Glomerular endothelial cell (primary cell): ENCODE data around the gene CDKN1B. TPM values are rescaled to one million over a fixed set of nuclear protein-coding genes. Genes with fewer than 3 reads are reported as not detected.

Source experiments
- DNase-seq: peaks from one replicate; pipeline ENCODE4 v3.0.0-alpha.2; 2011; ENCODE audit warnings: low read depth, low spot score; ENCODE audit errors: extremely low read depth
- total RNA-seq: library from RNA; depleted of rRNA; stranded (reverse); fragments of >200 nt; gene quantifications from 2 replicates; pipeline ENCODE4 v1.2.3, GENCODE V29; 2015

Gene CDKN1B
- total RNA-seq, 1 donor from 2014 or later, result 25.0 TPM

DNA sequence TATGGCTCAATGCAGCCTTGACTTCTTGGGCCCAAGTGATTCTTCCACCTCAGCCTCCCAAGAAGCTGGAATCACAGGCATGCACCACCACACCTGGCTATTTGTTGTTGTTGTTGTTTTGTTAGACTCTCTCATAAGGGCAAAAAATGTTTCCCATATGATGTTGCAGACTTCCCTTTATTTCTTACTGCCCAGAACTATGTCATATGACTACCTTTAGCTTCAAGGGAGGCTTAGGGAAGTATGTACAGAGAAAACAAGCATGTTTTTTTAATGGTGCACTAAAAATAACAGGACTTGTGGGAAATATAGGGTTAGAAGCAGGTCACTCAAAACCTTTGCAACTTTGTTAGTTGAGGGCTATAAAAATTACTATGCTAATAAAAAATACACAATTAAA lies 16.9 kb upstream of the CDKN1B start:
- no peak for DNase-seq

DNA sequence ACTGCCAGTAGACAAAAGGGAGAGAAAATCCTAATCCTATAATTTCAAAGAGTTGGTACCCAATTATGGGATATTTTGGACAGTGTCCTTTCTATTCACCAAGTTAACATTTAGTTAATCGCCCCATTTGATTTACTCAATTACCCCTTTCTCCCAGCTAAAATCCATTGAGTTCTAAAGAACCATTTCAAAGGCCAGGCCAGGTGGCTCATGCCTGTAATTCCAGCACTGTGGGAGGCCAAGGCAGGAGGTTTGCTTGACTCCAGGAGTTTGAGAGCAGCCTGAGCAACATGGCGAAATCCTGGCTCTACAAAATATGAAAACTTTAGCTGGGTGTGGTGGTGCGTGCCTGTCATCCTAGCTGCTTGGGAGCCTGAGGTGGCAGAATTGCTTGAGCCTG lies 15.7 kb upstream of the CDKN1B start:
- DNase-seq, result no peak

DNA sequence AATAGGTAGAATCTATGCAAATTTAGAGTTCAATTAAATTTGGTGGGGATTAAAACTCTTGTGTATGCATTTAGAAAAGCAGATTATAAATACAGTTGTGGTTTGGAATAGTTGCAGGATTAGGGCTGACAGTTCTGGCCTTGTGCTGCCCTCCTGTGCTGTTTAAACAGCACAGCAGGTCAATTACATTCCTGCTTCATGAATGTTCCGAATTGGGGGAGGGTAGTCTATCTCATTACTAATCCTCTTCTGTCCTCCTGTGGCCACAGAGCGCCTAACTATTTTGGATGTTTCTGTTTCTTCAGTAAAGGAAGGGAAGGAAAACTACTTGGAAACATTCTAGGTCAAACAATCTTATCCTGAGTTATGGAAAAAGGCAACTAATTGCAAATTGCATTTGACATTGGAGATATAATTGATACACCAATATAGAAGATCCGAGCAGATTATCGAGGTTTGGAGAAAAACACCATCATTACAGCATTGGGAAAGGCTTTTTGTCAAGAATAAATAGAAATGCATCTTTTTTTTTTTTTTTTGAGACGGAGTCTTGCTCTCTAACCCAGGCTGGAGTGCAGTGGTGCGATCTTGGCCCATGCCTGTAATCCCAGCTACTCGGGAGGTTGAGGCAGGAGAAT lies 12.5 kb upstream of the CDKN1B start:
- DNase-seq, result no peak

DNA sequence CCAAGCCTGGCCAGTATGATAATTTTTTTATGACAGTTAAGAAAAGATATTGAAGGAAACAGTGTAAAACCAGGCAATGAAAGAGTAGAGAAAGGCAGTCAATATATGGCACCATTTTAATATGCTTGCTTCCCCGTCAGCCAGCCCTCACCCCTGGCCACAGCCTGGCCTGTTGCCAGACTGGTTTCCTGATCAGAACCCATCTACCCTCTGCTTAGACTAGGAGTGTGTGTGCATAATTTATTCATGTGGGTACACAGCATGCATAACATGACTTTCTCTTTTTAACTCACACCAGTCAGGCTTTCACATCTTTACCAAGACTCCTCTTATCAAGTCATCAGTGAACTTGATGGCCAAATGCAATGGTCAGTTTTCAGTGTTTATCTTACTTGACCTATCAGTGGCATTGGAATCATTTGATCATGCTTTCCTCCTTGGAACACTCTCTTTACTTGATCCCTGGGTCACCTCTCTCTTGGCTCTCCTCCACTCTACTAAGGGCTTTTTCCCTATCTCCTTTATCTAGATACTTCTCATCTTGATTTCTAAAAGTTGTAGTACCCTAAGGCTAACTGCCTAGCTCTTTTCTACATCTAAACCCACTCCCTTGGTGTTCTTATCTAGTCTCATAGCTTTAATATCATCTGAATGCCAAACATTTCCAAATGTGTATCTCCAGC lies 11.2 kb upstream of the CDKN1B start:
- DNase-seq, result no peak

DNA sequence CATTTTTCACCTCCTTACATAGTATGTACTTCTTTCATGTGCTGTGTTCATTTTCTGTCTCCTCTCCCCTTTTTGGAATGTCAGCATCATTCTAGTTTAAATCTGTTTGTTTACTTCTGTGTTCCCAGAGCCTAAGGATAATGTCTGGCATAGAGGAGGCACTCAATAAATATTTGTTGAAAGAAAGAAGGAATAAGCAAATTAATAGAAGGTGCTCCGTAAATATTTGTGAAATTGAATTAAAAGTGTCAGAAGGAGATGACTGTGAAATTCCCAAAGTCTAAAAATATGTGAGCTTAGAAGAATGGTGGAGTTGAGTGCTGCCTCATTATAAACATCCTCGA lies 3.3 kb upstream of the CDKN1B start:
- DNase-seq, result no peak

DNA sequence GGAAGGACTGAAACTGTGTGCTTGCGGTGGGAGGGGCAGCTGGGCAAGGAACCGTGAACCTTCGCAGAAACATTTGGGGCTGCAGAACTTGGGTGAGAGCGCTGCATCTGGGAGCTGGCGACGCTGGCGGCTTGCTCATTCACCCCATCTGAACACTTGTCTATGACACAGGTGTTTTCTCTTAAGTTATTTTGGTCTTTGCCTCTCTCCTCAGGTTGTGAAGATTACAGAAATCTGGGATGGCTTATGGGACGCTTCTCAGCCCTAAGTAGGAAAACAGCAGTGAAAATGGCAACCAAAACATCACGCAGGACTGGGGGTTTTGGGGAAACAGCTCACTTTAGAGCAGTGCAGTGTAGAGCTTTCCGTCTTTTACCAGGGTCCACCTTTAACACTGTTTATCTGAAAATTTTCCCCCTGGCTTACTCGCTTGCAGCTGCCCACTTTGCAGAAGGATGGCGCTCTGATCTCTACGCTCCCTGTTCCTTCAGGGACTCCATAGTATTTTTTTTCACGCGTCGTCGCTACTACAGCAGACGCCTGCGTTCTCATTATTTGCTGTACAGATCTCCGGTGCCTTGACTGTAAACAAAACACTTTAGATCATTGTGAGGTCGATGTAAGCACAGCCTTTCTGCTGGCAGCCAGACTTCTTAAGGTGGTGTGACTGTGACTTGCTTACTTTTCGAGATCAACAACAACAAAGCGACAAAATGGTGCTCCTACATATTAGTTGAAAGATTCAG lies 2.7 kb upstream of the CDKN1B start:
- no peak for DNase-seq

DNA sequence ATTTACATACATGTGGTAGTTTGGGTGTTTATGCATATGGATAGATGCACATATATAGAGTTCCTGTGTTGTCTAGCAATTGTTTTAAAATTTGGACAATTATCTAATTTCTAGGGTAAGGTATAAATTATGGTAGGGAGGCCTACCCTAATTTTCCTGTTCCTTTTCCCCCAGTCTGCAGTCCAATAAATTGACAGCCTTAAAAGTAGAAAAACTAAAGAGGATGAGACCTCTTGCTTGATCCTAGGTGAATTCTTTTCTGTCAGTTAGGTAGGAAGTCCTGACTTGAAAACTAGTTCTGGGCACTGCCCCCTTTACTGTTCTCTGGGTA lies 2.1 kb upstream of the CDKN1B start:
- no peak for DNase-seq

DNA sequence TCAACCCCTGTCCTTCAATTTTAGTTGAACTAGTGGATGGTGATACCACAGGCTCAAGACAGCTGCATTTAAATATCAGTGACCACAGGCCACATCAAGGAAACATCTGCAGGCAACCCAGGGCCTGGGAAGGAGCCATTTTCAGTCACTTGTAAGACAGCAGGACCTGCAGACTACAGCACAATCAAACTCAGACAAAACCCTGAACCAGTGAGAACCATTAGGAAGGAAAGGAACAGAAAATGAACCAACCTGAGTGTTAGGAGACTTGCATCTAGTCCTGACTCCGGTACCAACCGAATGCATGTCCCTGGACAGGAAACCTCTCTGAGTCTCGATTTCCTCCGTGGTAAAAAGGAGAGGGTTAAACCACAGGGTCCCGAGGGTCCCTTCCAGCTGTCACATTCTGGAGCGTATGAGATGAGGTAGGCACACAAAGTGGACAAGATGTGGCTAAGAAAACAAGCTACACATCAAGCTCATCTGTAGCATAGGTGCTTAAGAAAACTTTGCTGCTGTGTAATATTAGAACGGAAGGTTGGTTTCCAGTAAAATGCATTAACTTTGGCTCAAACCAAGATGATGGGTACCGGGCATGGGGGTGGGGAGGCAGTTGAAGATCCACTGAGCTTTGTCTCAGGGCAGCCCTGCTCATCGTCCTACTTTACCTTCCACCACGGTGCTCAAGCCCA lies 1.6 kb upstream of the CDKN1B start:
- no peak for DNase-seq

DNA sequence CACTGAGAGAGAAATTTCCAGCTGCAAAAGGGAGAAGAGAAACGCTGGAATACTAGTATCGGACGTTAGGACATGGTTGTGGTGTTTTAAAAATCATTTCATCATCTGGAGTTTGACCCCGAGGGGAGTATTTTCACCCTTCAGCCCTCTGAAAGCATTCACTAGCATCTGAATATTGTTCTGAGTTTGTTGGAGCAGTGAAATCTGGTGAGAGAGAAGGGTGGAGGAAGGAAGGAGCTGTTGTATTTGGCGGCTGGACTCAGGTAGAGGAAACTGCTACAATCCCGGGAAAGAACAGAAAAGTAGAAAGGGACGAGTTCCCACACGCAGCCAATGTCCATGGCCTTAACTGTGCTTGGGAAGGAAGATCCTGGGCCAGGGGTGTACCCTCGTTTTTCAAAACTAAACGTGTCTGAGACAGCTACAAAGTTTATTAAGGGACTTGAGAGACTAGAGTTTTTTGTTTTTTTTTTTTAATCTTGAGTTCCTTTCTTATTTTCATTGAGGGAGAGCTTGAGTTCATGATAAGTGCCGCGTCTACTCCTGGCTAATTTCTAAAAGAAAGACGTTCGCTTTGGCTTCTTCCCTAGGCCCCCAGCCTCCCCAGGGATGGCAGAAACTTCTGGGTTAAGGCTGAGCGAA lies 896 bp upstream of the CDKN1B start:
- no peak for DNase-seq

DNA sequence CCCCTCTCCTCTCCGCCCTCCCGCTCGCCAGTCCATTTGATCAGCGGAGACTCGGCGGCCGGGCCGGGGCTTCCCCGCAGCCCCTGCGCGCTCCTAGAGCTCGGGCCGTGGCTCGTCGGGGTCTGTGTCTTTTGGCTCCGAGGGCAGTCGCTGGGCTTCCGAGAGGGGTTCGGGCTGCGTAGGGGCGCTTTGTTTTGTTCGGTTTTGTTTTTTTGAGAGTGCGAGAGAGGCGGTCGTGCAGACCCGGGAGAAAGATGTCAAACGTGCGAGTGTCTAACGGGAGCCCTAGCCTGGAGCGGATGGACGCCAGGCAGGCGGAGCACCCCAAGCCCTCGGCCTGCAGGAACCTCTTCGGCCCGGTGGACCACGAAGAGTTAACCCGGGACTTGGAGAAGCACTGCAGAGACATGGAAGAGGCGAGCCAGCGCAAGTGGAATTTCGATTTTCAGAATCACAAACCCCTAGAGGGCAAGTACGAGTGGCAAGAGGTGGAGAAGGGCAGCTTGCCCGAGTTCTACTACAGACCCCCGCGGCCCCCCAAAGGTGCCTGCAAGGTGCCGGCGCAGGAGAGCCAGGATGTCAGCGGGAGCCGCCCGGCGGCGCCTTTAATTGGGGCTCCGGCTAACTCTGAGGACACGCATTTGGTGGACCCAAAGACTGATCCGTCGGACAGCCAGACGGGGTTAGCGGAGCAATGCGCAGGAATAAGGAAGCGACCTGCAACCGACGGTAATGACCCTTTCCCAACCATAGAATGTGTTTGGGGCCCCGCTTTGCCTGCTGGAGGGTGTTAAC lies 615 bp downstream of the CDKN1B start:
- no peak for DNase-seq

DNA sequence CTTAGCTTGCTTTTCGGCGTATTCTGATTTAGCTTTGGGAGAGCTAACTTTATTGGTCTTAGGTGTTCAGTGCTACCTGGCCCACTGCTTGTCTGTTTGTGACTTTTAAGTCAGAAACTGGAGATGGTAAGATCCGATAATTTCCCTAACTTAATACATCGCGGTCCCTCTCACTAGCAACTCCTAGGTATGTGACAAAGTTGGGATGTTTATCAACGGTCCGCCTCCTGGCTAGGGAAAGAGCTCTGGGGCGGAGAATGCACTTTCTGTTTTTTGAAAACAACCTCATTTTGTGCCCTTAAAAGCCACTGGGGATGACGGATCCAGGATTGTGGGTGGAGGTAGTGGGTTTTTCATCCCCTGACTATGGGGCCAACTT lies 1.2 kb downstream of the CDKN1B start:
- DNase-seq, result no peak

DNA sequence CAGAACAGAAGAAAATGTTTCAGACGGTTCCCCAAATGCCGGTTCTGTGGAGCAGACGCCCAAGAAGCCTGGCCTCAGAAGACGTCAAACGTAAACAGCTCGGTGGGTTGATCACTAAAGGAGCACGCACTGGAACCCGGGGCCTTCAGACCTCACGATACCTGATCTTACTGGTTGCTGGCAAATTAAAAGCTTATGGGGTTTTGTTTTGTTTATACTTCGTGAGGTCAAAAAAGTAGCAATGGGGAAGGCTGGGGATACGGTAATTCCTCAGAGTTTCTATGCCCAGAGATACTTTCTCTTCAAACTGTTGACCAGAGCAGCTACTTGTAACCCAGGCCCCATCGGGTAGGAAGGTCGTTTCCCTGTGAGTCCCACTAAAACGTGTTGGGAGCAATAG lies 1.7 kb downstream of the CDKN1B start:
- no peak for DNase-seq

DNA sequence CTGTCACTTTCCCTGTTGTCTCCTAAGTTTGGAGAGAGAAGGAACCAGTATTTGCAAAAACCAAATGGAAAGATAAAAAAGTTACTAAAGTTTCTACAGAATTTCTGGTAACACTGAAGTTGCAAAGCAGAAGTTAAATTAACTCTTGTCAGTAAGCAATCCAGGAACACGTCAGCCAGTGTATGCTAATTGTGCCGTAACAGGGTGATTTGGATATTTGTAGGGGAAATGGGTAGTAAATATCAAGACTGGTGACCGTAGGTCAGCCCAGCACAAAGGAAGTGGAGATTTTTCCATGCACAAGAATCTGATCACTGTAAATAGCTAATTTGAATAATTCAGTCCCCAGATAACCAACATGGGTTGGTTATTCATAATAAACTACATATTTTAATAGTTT lies 2.3 kb downstream of the CDKN1B start:
- no peak for DNase-seq

DNA sequence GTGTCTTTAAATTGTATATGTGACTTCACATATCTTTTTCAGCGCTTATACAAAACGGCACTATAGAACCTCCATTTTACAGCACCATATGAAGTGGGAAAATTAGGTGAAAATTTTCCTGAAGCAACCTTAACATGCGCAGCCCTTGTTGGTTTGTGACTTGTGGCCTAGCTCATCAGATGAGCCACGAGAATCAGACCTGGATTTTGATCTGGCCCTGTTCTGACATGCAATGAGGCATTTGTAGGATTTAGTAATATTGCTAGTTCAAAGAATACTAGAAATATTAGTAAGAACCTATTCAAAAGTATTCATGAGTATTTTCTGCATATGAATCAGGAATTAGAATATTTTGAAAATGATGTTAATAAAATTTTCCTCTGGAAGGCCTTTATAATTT lies 2.9 kb downstream of the CDKN1B start:
- no peak for DNase-seq

DNA sequence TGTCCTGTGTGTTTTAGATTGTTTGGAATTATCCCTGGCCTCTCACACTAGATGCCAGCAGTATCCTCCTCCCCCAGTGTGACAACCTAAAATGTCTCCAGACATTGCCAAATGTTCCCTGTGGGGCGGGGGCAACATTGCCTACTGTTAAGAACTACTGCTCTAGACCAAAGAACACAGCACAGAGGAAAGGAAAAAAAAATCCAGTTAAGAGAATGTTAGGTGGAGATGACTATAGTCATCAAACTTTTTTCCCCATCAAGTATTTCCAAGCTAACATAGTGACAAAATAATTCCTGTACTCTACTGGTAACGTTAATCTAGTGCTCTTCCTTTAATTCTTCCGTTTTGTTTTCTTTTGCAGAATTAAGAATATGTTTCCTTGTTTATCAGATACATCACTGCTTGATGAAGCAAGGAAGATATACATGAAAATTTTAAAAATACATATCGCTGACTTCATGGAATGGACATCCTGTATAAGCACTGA lies 3.5 kb downstream of the CDKN1B start:
- no peak for DNase-seq

DNA sequence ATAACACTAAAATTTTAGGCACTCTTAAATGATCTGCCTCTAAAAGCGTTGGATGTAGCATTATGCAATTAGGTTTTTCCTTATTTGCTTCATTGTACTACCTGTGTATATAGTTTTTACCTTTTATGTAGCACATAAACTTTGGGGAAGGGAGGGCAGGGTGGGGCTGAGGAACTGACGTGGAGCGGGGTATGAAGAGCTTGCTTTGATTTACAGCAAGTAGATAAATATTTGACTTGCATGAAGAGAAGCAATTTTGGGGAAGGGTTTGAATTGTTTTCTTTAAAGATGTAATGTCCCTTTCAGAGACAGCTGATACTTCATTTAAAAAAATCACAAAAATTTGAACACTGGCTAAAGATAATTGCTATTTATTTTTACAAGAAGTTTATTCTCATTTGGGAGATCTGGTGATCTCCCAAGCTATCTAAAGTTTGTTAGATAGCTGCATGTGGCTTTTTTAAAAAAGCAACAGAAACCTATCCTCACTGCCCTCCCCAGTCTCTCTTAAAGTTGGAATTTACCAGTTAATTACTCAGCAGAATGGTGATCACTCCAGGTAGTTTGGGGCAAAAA lies 4.1 kb downstream of the CDKN1B start:
- no peak for DNase-seq

DNA sequence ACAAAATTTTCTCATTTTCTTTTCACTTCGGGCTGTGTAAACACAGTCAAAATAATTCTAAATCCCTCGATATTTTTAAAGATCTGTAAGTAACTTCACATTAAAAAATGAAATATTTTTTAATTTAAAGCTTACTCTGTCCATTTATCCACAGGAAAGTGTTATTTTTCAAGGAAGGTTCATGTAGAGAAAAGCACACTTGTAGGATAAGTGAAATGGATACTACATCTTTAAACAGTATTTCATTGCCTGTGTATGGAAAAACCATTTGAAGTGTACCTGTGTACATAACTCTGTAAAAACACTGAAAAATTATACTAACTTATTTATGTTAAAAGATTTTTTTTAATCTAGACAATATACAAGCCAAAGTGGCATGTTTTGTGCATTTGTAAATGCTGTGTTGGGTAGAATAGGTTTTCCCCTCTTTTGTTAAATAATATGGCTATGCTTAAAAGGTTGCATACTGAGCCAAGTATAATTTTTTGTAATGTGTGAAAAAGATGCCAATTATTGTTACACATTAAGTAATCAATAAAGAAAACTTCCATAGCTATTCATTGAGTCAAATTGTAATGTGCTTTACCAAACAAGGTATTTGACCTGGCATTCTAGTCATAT lies 4.8 kb downstream of the CDKN1B start:
- no peak for DNase-seq

DNA sequence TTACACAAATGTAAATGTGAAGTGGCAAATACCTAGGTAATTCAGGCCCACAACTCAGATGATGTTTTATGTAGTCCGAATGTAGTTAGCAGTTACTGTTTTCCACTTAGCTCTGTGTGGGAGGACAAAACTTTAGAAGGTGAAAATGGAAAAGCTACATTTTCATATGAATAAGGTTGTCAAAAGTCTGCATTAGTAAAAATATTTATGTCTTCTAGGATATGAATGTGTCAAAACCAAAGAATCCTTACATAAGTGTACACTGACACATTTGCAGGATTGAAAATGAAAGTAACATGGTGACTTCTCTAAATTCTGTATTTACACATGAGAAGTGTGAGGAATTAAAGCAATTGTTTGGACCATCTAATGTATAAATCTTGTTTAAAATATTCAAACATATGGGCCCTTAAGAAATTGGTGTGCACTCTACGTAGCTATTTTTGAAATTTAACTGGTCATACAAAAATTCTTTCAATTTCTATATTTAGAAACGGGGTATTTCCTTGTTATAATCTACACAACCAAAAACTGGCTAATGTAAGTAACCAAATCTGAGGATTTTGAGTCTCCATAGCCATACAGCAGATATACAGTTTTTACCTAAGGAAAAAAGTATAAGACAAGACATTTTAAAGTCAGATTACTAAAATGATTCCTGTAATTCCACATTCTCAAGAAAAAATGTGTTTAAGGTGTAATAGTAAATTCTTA lies 5.4 kb downstream of the CDKN1B start:
- no peak for DNase-seq

DNA sequence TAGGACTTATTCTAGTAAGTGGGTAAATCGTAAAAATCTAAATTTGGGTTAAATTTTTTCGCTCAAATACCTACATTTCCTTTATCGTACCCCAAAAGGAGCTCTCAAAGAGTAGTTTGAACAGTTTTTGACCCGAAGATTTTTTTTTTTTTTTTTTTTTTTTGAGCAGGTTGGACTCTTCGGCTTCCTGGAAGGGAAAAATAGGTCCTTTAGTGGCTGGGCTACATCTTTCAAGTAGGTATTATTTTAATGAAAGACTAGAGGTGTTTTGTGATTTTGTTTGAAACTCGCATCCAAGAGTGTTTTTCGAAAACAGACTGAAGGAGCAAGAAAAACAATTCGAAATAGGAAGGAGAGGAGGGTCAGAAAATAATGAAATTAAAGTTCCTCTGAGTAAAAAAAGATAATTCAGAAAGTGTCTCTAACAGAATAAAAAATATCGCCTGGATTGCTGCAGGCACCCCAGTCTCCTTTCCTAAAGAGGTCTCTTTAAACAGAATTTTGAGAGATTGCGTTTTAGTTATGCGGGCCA lies 6.0 kb downstream of the CDKN1B start:
- no peak for DNase-seq
